OCI-LY1 (cell line): ENCODE data around the gene DACH1.

Experiments
- H2AFZ ChIP-seq: fragments of 200-600 bp; sonication (generic), shearing (Covaris generic); 2 replicates; pipeline ENCODE4 v1.6.0; 2014; ENCODE audit warnings: antibody characterized with exemption, mild to moderate bottlenecking, low read length
- H3F3A ChIP-seq: fragments of 200-600 bp; sonication (generic), shearing (Covaris generic); 2 replicates; pipeline ENCODE4 v1.6.0; 2014; ENCODE audit warnings: mild to moderate bottlenecking, antibody characterized with exemption, low read length, moderate library complexity; ENCODE audit not compliant: insufficient read depth
- H3K27ac ChIP-seq: fragments of 200-600 bp; sonication (generic); 2 replicates; pipeline ENCODE4 v1.5.1; 2014; ENCODE audit warnings: low read length, mixed run types, mild to moderate bottlenecking, low read depth; ENCODE audit not compliant: poor library complexity, severe bottlenecking
- H3K27me3 ChIP-seq: fragments of 200-600 bp; sonication (generic); 2 replicates; pipeline ENCODE4 v1.6.0; 2014; ENCODE audit warnings: antibody characterized with exemption, mild to moderate bottlenecking, low read length, moderate library complexity; ENCODE audit not compliant: insufficient read depth
- H3K36me3 ChIP-seq: fragments of 200-600 bp; sonication (generic); 2 replicates; pipeline ENCODE4 v1.6.1; 2014; ENCODE audit warnings: mild to moderate bottlenecking, antibody characterized with exemption, low read length, moderate library complexity, mixed read lengths; ENCODE audit not compliant: insufficient read depth
- H3K4me1 ChIP-seq: fragments of 200-600 bp; sonication (generic); 2 replicates; pipeline ENCODE4 v1.5.1; 2014; ENCODE audit warnings: mild to moderate bottlenecking, low read length, moderate library complexity; ENCODE audit not compliant: insufficient read depth, severe bottlenecking
- H3K4me2 ChIP-seq: fragments of 200-600 bp; sonication (generic), shearing (Covaris generic); 2 replicates; pipeline ENCODE4 v1.6.1; 2014; ENCODE audit warnings: low read length
- H3K4me3 ChIP-seq: fragments of 200-600 bp; sonication (generic); 2 replicates; pipeline ENCODE4 v1.5.1; 2014; ENCODE audit warnings: low read length, low read depth, mild to moderate bottlenecking, mixed read lengths; ENCODE audit not compliant: poor library complexity, severe bottlenecking
- H3K79me2 ChIP-seq: fragments of 200-600 bp; shearing (Covaris generic); 2 replicates; pipeline ENCODE4 v1.6.1; 2016; ENCODE audit warnings: mixed run types, low read length, mixed read lengths; ENCODE audit not compliant: insufficient read depth
- H3K9ac ChIP-seq: fragments of 200-600 bp; sonication (generic), shearing (Covaris generic); 2 replicates; pipeline ENCODE4 v1.6.1; 2014; ENCODE audit warnings: mild to moderate bottlenecking, low read length, mixed read lengths
- H3K9me2 ChIP-seq: fragments of 200-600 bp; sonication (generic), shearing (Covaris generic); 2 replicates; pipeline ENCODE4 v1.6.1; 2014; ENCODE audit warnings: low read depth, mild to moderate bottlenecking, low read length, mixed read lengths
- H3K9me3 ChIP-seq: fragments of 200-600 bp; shearing (Covaris generic); 2 replicates; pipeline ENCODE4 v1.6.1; 2014; ENCODE audit warnings: low read length, mixed read lengths
- H4K20me1 ChIP-seq: fragments of 200-600 bp; sonication (generic), shearing (Covaris generic); 2 replicates; pipeline ENCODE4 v1.6.0; 2016; ENCODE audit warnings: mild to moderate bottlenecking, low read length; ENCODE audit not compliant: insufficient read depth
- CTCF ChIP-seq: fragments of 200-600 bp; sonication (generic), shearing (Covaris generic); IDR thresholded peaks from 2 replicates; pipeline ENCODE4 v1.5.1; 2017; ENCODE audit warnings: mild to moderate bottlenecking, antibody characterized with exemption, low read length, moderate library complexity, mixed read lengths
- EZH2 ChIP-seq: fragments of 200-600 bp; sonication (generic), shearing (Covaris generic); IDR thresholded peaks from 2 replicates; pipeline ENCODE4 v1.8.0; 2017; ENCODE audit warnings: borderline replicate concordance, mixed run types, mild to moderate bottlenecking, antibody characterized with exemption, low read length, moderate library complexity, mixed read lengths

DACH1 gene

GRCh38 chr13:71869274-71869673 lies 2.3 kb upstream of the DACH1 start:
- no peaks in the 10 kb centered on the region for H3K36me3 ChIP-seq
- H3K79me2 ChIP-seq: no peaks in the 10 kb centered on the region
- H3K9me2 ChIP-seq: no peaks in the 10 kb centered on the region
- no peak overlapping the region for H2AFZ ChIP-seq
- H3K4me2 ChIP-seq: no peak overlapping the region
- no peaks in the 10 kb centered on the region for H3K9me3 ChIP-seq
- H4K20me1 ChIP-seq: no peaks in the 10 kb centered on the region
- no peak overlapping the region for H3K9ac ChIP-seq
- no peaks in the 10 kb centered on the region for H3F3A ChIP-seq
- TF ChIP-seq CTCF: no peak
- TF ChIP-seq EZH2: no peak
- H3K27ac ChIP-seq: no peak overlapping the region
- no peaks in the 10 kb centered on the region for H3K27me3 ChIP-seq
- H3K4me1 ChIP-seq: no peaks in the 10 kb centered on the region
- H3K4me3 ChIP-seq: no peak overlapping the region

GRCh38 chr13:71866335-71867130 lies 471 bp downstream of the DACH1 start:
- no peaks in the 10 kb centered on the region for H3K79me2 ChIP-seq
- TF ChIP-seq EZH2 (no peak), CTCF (no peak)
- no peaks in the 10 kb centered on the region for H3K36me3 ChIP-seq
- no peaks in the 10 kb centered on the region for H3F3A ChIP-seq
- no peak overlapping the region for H3K4me2 ChIP-seq
- H3K9ac ChIP-seq: no peak overlapping the region
- H3K4me1 ChIP-seq: no peaks in the 10 kb centered on the region
- H3K27ac ChIP-seq: no peak overlapping the region
- H3K4me3 ChIP-seq: no peak overlapping the region
- no peaks in the 10 kb centered on the region for H3K27me3 ChIP-seq
- no peaks in the 10 kb centered on the region for H3K9me3 ChIP-seq
- no peaks in the 10 kb centered on the region for H4K20me1 ChIP-seq
- H3K9me2 ChIP-seq: no peaks in the 10 kb centered on the region
- no peak overlapping the region for H2AFZ ChIP-seq

DNA sequence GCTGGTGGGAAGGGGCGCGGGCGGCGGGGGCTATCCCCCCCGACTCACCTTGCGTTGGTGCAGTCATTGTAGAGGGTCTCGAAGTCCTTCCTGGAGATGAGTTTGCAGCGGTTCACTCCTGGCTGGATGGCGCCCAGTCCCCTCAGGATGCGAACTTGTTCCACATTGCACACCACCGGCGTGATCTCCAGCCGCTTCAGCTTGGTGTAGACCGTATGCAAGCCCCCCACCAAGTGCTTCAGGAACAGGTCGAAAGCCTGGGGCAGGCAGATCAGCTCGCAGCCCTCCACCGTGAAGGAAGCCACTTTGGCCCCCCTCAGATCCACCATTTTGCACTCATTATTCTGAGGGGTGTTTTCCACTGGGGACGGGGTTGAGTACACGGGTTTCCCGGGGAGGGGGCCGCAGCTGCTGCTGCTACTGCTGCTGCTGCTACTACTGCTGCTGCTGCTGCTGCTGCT lies 1.1 kb downstream of the DACH1 start:
- Histone ChIP-seq H2AFZ (no peak overlapping the region), H3K9me2 (no peaks in the 10 kb centered on the region), H3K4me1 (no peaks in the 10 kb centered on the region), H3K27ac (no peak overlapping the region), H3K27me3 (no peaks in the 10 kb centered on the region), H3F3A (no peaks in the 10 kb centered on the region), H4K20me1 (no peaks in the 10 kb centered on the region), H3K9ac (no peak overlapping the region), H3K36me3 (no peaks in the 10 kb centered on the region), H3K9me3 (no peaks in the 10 kb centered on the region), H3K4me2 (no peak overlapping the region), H3K4me3 (no peak overlapping the region), H3K79me2 (no peaks in the 10 kb centered on the region)
- TF ChIP-seq EZH2: no peak
- TF ChIP-seq CTCF: no peak
